Body of pancreas (tissue), 4 donors: ENCODE results near the gene MYL5.

ENCODE experiments used
- POLR2A ChIP-seq, 3 donors: fragments of 450-650 bp; IDR thresholded peaks; one replicate each; pipeline ENCODE4 v1.6.1; 2016; ENCODE audit warnings: antibody characterized with exemption in 3 of 3, mild to moderate bottlenecking in 2 of 3
- TF ChIP-seq, protein P1 (sequence below), 7 experiments: fragments of 450-650 bp in 4 of 7; fragments of 200-600 bp in 3 of 7; sonication (generic) in 3 of 7; IDR thresholded peaks; one replicate each; pipeline ENCODE4 v1.5.1; 2016 to 2019; ENCODE audit warnings: antibody characterized with exemption in 7 of 7

DNA sequence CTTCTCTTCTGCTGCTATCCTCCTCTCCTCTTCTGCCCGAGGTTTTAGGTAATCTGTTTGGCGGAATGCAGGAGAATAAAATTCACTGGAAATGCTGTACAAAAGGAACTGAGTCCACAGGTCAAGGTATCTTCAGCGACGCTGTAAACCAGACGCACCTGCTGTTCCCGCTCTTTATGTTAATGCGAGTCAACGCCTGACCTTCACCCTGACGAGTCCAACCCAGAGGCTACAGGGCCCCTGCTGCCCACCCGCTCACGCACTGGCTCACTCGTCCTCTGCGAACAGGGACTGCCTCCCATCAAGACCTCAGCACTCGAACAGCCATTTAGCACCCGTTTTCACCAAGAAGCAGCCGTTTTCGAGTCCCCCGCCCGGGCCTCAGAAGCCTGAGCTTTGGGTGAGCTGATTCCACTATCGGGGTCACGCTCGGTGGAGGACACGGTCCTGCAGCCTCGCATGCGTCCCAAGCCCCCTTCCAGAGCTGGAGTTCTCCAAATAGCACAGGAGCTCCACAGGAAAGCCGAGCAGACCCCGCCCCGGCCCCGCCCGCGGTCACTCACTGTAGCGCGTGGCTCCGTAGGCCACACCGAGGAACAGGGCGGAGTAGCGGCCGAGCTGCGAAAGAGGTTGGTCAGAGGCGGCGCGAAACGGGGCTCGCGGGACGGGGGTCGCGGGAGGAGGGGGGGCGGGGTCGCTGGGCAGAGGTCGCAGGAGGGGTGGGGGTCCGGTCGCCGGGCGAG lies 822 bp upstream of the MYL5 start:
- TF ChIP-seq, protein P1, sequence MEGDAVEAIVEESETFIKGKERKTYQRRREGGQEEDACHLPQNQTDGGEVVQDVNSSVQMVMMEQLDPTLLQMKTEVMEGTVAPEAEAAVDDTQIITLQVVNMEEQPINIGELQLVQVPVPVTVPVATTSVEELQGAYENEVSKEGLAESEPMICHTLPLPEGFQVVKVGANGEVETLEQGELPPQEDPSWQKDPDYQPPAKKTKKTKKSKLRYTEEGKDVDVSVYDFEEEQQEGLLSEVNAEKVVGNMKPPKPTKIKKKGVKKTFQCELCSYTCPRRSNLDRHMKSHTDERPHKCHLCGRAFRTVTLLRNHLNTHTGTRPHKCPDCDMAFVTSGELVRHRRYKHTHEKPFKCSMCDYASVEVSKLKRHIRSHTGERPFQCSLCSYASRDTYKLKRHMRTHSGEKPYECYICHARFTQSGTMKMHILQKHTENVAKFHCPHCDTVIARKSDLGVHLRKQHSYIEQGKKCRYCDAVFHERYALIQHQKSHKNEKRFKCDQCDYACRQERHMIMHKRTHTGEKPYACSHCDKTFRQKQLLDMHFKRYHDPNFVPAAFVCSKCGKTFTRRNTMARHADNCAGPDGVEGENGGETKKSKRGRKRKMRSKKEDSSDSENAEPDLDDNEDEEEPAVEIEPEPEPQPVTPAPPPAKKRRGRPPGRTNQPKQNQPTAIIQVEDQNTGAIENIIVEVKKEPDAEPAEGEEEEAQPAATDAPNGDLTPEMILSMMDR (IDR thresholded peaks at IDR 0.05) = no peak
- no peak for TF ChIP-seq POLR2A (IDR thresholded peaks at IDR 0.05)
